WTC11 (cell line): Measurements from ENCODE around the gene PIEZO1.

Experiments
- ATF1 ChIP-seq: sonication (generic); formaldehyde crosslinking; IDR thresholded peaks from 2 replicates; pipeline ENCODE4 v1.8.1; 2023; ENCODE audit warnings: mild to moderate bottlenecking, moderate library complexity, missing genetic modification reagents
- CBFB ChIP-seq: sonication (generic); formaldehyde crosslinking; IDR thresholded peaks from 2 replicates; pipeline ENCODE4 v1.8.1; 2022; ENCODE audit warnings: mild to moderate bottlenecking, low read depth, missing genetic modification reagents
- ELF4 ChIP-seq: sonication (generic); formaldehyde crosslinking; IDR thresholded peaks from 2 replicates; pipeline ENCODE4 v1.8.1; 2022; ENCODE audit warnings: low read depth, mild to moderate bottlenecking, moderate library complexity, missing genetic modification reagents
- ESRRA ChIP-seq: sonication (generic); formaldehyde crosslinking; IDR thresholded peaks from 2 replicates; pipeline ENCODE4 v1.8.1; 2022; ENCODE audit warnings: mild to moderate bottlenecking, missing genetic modification reagents, borderline replicate concordance
- FOXJ3 ChIP-seq: sonication (generic); formaldehyde crosslinking; IDR thresholded peaks from 2 replicates; pipeline ENCODE4 v1.9.0; 2021; ENCODE audit warnings: missing genetic modification reagents, mild to moderate bottlenecking, borderline replicate concordance
- GABPB1 ChIP-seq: sonication (generic); formaldehyde crosslinking; IDR thresholded peaks from 2 replicates; pipeline ENCODE4 v1.8.1; 2023; ENCODE audit warnings: mild to moderate bottlenecking, missing genetic modification reagents
- MXD4 ChIP-seq: fragments of 250-450 bp; sonication (Bioruptor Pico); IDR thresholded peaks from 2 replicates; pipeline ENCODE4 v1.8.0; 2021; ENCODE audit warnings: mild to moderate bottlenecking, moderate library complexity, borderline replicate concordance
- SMAD3 ChIP-seq: sonication (generic); formaldehyde crosslinking; IDR thresholded peaks from 2 replicates; pipeline ENCODE4 v1.8.0; 2022; ENCODE audit warnings: missing genetic modification reagents, mild to moderate bottlenecking, borderline replicate concordance
- TEAD4 ChIP-seq: sonication (generic); formaldehyde crosslinking; IDR thresholded peaks from 2 replicates; pipeline ENCODE4 v1.8.0; 2022; ENCODE audit warnings: mild to moderate bottlenecking, missing genetic modification reagents
- TF ChIP-seq, protein P1 (sequence below): fragments of 200-600 bp; IDR thresholded peaks from 2 replicates; pipeline ENCODE4 v1.8.0; 2022; ENCODE audit warnings: antibody characterized with exemption
- TF ChIP-seq, protein P2 (sequence below): sonication (generic); formaldehyde crosslinking; IDR thresholded peaks from 2 replicates; pipeline ENCODE4 v1.8.0; 2022; ENCODE audit warnings: mild to moderate bottlenecking, missing genetic modification reagents

DNA sequence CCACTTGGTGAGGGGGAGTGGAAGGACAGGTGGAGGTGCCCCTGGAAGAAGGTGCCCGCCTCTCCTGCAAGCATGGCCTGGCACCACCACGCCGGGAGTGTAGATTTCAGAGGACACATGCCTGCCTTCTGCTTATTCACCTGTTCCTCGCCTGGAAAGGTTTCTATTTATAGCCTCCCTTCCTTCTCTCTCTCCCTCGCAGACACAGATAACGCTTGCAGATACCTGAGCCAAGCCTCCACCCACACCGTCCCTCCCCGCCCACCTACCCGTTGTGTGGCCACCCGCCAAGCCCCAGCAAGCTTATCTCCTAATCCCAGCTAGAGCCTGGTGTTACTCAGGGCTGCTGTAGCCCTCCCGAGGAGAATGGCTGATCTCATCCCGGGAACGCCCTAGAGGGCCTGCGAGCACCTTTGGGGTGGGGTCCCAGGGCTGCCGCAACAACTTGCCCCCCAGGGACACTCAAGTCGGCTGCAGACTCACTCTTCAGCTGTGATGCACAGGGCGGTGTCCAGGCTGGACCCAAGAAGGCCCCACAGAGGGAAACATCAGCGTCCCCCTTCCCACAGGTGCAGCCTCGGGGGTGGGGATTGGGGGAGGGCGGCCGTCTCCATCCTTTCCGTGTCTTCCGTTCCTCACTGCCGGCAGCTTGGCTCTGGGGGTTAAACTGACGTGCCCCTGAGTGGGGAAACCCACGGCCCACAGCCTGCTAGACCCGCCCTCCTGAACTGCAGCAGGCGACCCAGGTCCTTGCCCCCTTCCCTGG is 96.8 kb downstream of the PIEZO1 start:
- TF ChIP-seq, protein P1, sequence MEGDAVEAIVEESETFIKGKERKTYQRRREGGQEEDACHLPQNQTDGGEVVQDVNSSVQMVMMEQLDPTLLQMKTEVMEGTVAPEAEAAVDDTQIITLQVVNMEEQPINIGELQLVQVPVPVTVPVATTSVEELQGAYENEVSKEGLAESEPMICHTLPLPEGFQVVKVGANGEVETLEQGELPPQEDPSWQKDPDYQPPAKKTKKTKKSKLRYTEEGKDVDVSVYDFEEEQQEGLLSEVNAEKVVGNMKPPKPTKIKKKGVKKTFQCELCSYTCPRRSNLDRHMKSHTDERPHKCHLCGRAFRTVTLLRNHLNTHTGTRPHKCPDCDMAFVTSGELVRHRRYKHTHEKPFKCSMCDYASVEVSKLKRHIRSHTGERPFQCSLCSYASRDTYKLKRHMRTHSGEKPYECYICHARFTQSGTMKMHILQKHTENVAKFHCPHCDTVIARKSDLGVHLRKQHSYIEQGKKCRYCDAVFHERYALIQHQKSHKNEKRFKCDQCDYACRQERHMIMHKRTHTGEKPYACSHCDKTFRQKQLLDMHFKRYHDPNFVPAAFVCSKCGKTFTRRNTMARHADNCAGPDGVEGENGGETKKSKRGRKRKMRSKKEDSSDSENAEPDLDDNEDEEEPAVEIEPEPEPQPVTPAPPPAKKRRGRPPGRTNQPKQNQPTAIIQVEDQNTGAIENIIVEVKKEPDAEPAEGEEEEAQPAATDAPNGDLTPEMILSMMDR = no peak
- TF ChIP-seq ESRRA (CRISPR knock-in tag) = no peak
- no peak for TF ChIP-seq FOXJ3 (CRISPR knock-in tag)
- TF ChIP-seq, protein P2, sequence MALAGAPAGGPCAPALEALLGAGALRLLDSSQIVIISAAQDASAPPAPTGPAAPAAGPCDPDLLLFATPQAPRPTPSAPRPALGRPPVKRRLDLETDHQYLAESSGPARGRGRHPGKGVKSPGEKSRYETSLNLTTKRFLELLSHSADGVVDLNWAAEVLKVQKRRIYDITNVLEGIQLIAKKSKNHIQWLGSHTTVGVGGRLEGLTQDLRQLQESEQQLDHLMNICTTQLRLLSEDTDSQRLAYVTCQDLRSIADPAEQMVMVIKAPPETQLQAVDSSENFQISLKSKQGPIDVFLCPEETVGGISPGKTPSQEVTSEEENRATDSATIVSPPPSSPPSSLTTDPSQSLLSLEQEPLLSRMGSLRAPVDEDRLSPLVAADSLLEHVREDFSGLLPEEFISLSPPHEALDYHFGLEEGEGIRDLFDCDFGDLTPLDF = no peak
- no peak for TF ChIP-seq TEAD4 (CRISPR knock-in tag)
- TF ChIP-seq GABPB1 (CRISPR knock-in tag) = no peak
- TF ChIP-seq CBFB (CRISPR knock-in tag) = no peak
- TF ChIP-seq ATF1 (CRISPR knock-in tag) = no peak
- TF ChIP-seq ELF4 (CRISPR knock-in tag) = no peak
- no peak for TF ChIP-seq SMAD3 (CRISPR knock-in tag)
- no peak for TF ChIP-seq MXD4 (CRISPR knock-in tag)
